ENCODE results near the gene RNU1-4.
"Not testable (repeated sequence)": the region's sequence is repeated elsewhere in the genome, so short reads cannot be mapped to it uniquely, and the experiment has no call there.

Gene RNU1-4

GRCh38 chr1:16740047-16740964 is at the start of gene RNU1-4:
Gene RNU1-4, plus strand, starts transcription at chr1:16740516.
- DNase-seq (ENCODE audit: low read depth in 1 of 2, low spot score in 1 of 2): not testable (repeated sequence)

GRCh38 chr1:16690971-16691682 is 49.2 kb upstream of the RNU1-4 start:
- DNase-seq (ENCODE audit: low read depth in 1 of 2, low spot score in 1 of 2): not testable (repeated sequence)

GRCh38 chr1:16692283-16692682 is 48.0 kb upstream of the RNU1-4 start:
- not testable (repeated sequence) for DNase-seq (ENCODE audit: low read depth in 1 of 2, low spot score in 1 of 2)

GRCh38 chr1:16692717-16693448 is 47.4 kb upstream of the RNU1-4 start:
- DNase-seq (ENCODE audit: low read depth in 1 of 2, low spot score in 1 of 2): not testable (repeated sequence)

- DNase-seq (ENCODE audit: low read depth in 1 of 2, low spot score in 1 of 2): not testable (repeated sequence)
These were observed 46.6 kb upstream of the RNU1-4 start for GRCh38 chr1:16693449-16694307.

GRCh38 chr1:16694308-16694702 is 46.0 kb upstream of the RNU1-4 start:
- not testable (repeated sequence) for DNase-seq (ENCODE audit: low read depth in 1 of 2, low spot score in 1 of 2)

- not testable (repeated sequence) for DNase-seq (ENCODE audit: low read depth in 1 of 2, low spot score in 1 of 2)
These were observed 43.7 kb upstream of the RNU1-4 start for GRCh38 chr1:16696507-16697150.

GRCh38 chr1:16697152-16697551 is 43.2 kb upstream of the RNU1-4 start:
- not testable (repeated sequence) for DNase-seq (ENCODE audit: low read depth in 1 of 2, low spot score in 1 of 2)

GRCh38 chr1:16699440-16699839 is 40.9 kb upstream of the RNU1-4 start:
- DNase-seq (ENCODE audit: low read depth in 1 of 2, low spot score in 1 of 2): not testable (repeated sequence)

- not testable (repeated sequence) for DNase-seq (ENCODE audit: low read depth in 1 of 2, low spot score in 1 of 2)
These were observed 40.0 kb upstream of the RNU1-4 start for GRCh38 chr1:16700138-16700895.

GRCh38 chr1:16701189-16701588 is 39.1 kb upstream of the RNU1-4 start:
- not testable (repeated sequence) for DNase-seq (ENCODE audit: low read depth in 1 of 2, low spot score in 1 of 2)

- not testable (repeated sequence) for DNase-seq (ENCODE audit: low read depth in 1 of 2, low spot score in 1 of 2)
These were observed 38.0 kb upstream of the RNU1-4 start for GRCh38 chr1:16702280-16702679.

GRCh38 chr1:16703141-16703540 is 37.2 kb upstream of the RNU1-4 start:
- DNase-seq (ENCODE audit: low read depth in 1 of 2, low spot score in 1 of 2): not testable (repeated sequence)

GRCh38 chr1:16703602-16704001 is 36.7 kb upstream of the RNU1-4 start:
- DNase-seq (ENCODE audit: low read depth in 1 of 2, low spot score in 1 of 2): not testable (repeated sequence)

GRCh38 chr1:16704076-16704475 is 36.2 kb upstream of the RNU1-4 start:
- DNase-seq (ENCODE audit: low read depth in 1 of 2, low spot score in 1 of 2): not testable (repeated sequence)

GRCh38 chr1:16704502-16705100 is 35.7 kb upstream of the RNU1-4 start:
- not testable (repeated sequence) for DNase-seq (ENCODE audit: low read depth in 1 of 2, low spot score in 1 of 2)

GRCh38 chr1:16706302-16706701 is 34.0 kb upstream of the RNU1-4 start:
- not testable (repeated sequence) for DNase-seq (ENCODE audit: low read depth in 1 of 2, low spot score in 1 of 2)

Data from activated T-helper 1 cell treated with anti-CD3 and anti-CD28 coated beads, Interleukin-2, amount 50 U/mL, for 16 hours (primary cell).